D721Med (cell line): ENCODE data around the gene MATN1.

Source experiments
- DNase-seq: peaks from one replicate; pipeline ENCODE4 v3.0.0; 2011; ENCODE audit warnings: low spot score; ENCODE audit not compliant: insufficient read length
- FAIRE-seq: peaks from 2 replicates; lab custom pipeline; 2011; peaks lifted over from hg19 to GRCh38; lab: Jason Lieb, UNC
- TF ChIP-seq, protein P1 (sequence below): IDR thresholded peaks from 2 replicates; pipeline ENCODE4 v1.5.1; 2012; ENCODE audit warnings: mild to moderate bottlenecking, control low read depth; ENCODE audit not compliant: insufficient read depth; ENCODE audit errors: missing control alignments

The MATN1 gene

DNA sequence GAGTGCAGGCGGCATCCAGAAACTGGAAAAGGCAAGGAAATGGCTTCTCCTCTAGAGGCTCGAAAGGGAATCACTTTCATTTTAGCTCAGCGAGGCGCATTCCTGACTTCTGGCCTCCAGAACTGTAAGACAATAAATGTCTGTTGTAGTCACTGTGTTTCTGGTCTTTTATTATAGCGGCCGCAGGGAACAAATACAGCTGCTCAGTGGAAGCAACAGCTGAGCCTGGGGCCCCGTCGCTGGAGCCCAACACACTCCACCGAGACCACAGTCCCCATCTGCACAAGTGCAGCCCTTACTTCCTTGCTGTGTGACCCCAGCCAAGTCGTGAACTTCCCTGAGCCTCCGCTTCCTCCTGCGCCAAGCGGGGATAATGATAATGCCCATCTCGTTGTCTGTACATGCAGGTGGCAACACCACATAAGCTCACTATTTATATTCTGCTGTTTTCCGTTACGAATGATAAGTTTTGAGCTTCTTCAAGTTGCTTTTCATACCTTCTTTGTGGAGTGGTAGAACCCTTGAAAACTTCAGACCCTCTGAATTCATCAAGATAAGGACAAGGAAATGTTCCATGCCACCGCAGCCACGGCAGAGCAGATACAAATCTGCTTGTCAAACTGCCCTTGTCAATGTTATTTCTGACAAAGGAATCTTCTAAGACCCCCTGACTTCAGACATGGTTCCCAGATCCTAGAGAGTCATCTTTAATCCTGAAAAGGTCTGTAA is 37.4 kb upstream of the MATN1 start:
- TF ChIP-seq, protein P1, sequence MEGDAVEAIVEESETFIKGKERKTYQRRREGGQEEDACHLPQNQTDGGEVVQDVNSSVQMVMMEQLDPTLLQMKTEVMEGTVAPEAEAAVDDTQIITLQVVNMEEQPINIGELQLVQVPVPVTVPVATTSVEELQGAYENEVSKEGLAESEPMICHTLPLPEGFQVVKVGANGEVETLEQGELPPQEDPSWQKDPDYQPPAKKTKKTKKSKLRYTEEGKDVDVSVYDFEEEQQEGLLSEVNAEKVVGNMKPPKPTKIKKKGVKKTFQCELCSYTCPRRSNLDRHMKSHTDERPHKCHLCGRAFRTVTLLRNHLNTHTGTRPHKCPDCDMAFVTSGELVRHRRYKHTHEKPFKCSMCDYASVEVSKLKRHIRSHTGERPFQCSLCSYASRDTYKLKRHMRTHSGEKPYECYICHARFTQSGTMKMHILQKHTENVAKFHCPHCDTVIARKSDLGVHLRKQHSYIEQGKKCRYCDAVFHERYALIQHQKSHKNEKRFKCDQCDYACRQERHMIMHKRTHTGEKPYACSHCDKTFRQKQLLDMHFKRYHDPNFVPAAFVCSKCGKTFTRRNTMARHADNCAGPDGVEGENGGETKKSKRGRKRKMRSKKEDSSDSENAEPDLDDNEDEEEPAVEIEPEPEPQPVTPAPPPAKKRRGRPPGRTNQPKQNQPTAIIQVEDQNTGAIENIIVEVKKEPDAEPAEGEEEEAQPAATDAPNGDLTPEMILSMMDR: no peak
- DNase-seq (no peak), FAIRE-seq (no peak)

DNA sequence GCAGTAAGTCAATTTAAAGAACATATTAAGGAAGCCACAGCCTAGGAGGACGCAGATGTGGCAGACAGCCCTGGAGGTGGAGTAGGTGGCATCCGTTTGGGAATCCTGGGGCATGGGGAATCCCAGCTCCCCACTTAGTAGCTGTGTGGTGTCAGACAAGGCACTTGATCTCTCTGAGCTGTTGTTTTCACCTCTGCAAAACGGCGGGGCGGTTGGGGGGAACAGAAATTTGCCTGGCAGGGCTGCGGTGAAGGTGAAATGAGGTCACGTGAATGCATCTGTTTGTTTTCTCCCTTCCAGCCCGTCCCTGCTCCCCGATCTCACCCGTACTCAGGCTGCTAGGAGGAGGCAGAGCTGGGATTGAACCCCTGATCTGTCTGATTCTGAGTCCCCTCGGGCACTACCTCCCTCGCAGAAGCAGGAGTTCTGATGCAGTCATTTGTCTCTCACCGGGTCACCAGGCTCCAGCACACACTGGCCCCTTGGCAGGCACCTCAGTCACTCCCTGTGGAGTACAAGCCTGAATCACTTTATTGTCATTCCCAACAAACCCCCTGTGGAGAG is 36.4 kb upstream of the MATN1 start:
- TF ChIP-seq, protein P1: no peak
- DNase-seq: no peak
- no peak for FAIRE-seq

DNA sequence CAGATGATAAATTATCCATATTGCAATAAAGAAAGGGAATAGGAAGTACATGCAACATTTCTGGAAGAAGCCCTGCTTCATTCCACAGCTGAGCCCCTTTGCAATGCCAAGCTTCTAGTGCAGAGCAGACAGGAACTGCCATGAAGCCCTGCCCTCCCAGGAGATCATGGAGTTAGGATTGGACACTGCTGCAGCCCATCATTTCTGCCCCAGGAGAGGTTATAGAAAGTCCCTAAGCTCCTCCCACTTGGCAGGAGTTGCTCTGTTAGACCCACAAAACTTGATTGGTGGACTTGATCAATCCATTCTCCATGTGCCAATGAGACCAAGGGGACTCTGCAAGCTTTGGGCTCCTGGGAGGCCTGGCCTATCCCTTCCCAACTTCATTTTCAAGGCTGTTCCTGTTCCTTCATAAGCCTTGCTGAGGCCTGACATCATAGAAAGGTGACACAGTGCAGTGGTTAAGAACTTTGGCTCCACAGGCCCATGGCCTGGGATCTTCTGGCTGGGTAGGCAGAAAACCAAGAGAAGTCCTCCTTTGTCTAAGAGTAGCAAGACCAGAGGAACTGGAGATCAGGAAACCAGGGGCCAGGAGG is 35.5 kb upstream of the MATN1 start:
- TF ChIP-seq, protein P1: no peak
- DNase-seq: no peak
- no peak for FAIRE-seq

GRCh38 chr1:30758121-30758688 is 34.8 kb upstream of the MATN1 start:
- FAIRE-seq (no peak), DNase-seq (no peak)
- TF ChIP-seq, protein P1: no peak

GRCh38 chr1:30757352-30758120 is 34.2 kb upstream of the MATN1 start, which contains the start of gene LAPTM5:
LAPTM5 (minus strand) TSS chr1:30757774; CDS start chr1:30757745, 29 bp downstream.
- DNase-seq (no peak), FAIRE-seq (no peak)
- TF ChIP-seq, protein P1: no peak

DNA sequence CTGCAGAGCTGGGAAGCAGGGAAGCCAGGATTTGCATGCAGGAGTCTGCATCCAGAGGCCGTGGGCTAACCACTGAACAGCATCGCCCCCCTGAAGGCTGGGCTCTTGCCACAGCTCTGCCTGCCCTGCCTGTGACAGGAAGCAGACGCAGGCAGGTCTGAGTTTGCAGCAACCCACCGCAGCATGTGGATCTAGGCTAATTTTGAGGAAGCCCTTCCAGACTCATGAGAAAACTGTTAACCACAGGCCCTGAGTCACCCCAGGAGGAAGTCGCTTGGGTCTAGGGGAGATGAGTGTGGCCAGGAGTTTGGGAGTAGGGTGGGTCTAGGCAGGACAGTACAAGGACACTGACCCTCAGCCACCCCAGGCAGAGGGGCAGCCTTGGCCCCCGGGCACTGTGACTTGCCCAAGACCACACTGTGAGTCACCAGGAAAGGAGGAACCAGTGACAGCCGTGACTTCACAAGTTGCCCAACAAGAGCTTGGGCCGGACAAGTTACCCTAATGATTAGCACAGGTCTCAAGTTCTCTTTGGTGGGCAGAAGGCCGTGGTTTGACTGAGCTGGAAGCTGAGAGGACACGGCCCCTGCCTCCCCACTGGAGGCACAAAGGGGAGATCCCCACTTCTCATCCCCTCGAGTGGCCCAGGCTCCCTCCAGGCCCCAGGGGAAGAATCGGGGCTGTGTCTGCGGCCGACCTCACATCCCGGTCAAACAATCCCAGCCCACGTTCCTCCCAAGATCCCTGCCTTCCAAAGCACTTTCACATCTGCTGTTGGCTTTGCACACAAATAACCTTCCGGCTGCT is 33.4 kb upstream of the MATN1 start:
- TF ChIP-seq, protein P1: no peak
- DNase-seq: no peak
- FAIRE-seq: no peak
